Measurements from ENCODE around the gene ADCY2. TPM values are rescaled to one million over a fixed set of nuclear protein-coding genes. Genes with fewer than 3 reads are reported as not detected.

Gene ADCY2
- total RNA-seq, 4 donors from 2014 or later: 0.19 to 2.7 (median 0.59) TPM; not detected in 1

GRCh38 chr5:7629561-7629960 is 233.6 kb downstream of the ADCY2 start:
- no peaks in the 10 kb centered on the region for H3K9me3 ChIP-seq
- H3K36me3 ChIP-seq: no peaks in the 10 kb centered on the region
- TF ChIP-seq POLR2A (IDR thresholded peaks at IDR 0.05): no peak
- TF ChIP-seq CTCF (IDR thresholded peaks at IDR 0.05): no peak
- WGBS, 2 donors: 57 to 68% methylated on average over 5 of the region's 5 CpGs
- no peaks in the 10 kb centered on the region for H3K27me3 ChIP-seq
- no peak overlapping the region for H3K4me3 ChIP-seq
- H3K27ac ChIP-seq: no peak overlapping the region
- DNase-seq: no peak
- no peaks in the 10 kb centered on the region for H3K4me1 ChIP-seq
- intact Hi-C loops (cut with DNase I): no loop called here

- Histone ChIP-seq H3K27me3 (no peaks in the 10 kb centered on the region), H3K4me3 (no peak overlapping the region), H3K27ac (no peak overlapping the region), H3K4me1 (no peaks in the 10 kb centered on the region), H3K36me3 (no peaks in the 10 kb centered on the region), H3K9me3 (no peaks in the 10 kb centered on the region)
- TF ChIP-seq CTCF (IDR thresholded peaks at IDR 0.05): no peak
- no peak for TF ChIP-seq POLR2A (IDR thresholded peaks at IDR 0.05)
- WGBS, 2 donors: 78 to 83% methylated on average over 3 of the region's 3 CpGs
- no peak for DNase-seq
- intact Hi-C loops (cut with DNase I): no loop called here
Measured at GRCh38 chr5:7634837-7635236, 238.9 kb downstream of the ADCY2 start.

GRCh38 chr5:7638456-7638855 is 242.5 kb downstream of the ADCY2 start:
- Histone ChIP-seq H3K4me1 (no peaks in the 10 kb centered on the region), H3K27ac (no peak overlapping the region), H3K4me3 (no peak overlapping the region), H3K9me3 (peaks cover 0 to 4% (median 0%) of the 10 kb centered on the region in 3 donors), H3K27me3 (no peaks in the 10 kb centered on the region), H3K36me3 (no peaks in the 10 kb centered on the region)
- no peak for DNase-seq
- 71 to 73% methylated on average over 4 of the region's 4 CpGs for WGBS, 2 donors
- TF ChIP-seq CTCF (IDR thresholded peaks at IDR 0.05) (no peak), POLR2A (IDR thresholded peaks at IDR 0.05) (no peak)
- intact Hi-C loops (cut with DNase I): no loop called here

- no peaks in the 10 kb centered on the region for H3K4me1 ChIP-seq
- H3K9me3 ChIP-seq: peaks cover 0 to 4% (median 0%) of the 10 kb centered on the region in 3 donors
- no peak for TF ChIP-seq CTCF (IDR thresholded peaks at IDR 0.05)
- TF ChIP-seq POLR2A (IDR thresholded peaks at IDR 0.05): no peak
- H3K27ac ChIP-seq: no peak overlapping the region
- no peak overlapping the region for H3K4me3 ChIP-seq
- H3K36me3 ChIP-seq: no peaks in the 10 kb centered on the region
- no peaks in the 10 kb centered on the region for H3K27me3 ChIP-seq
- intact Hi-C loops (cut with DNase I): no loop called here
- DNase-seq: no peak
Measured at GRCh38 chr5:7642029-7642428, 246.1 kb downstream of the ADCY2 start.

GRCh38 chr5:7644723-7645122 is 248.8 kb downstream of the ADCY2 start:
- 64 to 73% methylated on average over 3 of the region's 3 CpGs for WGBS, 2 donors
- DNase-seq: no peak
- intact Hi-C loops (cut with DNase I): no loop called here
- no peak for TF ChIP-seq CTCF (IDR thresholded peaks at IDR 0.05)
- TF ChIP-seq POLR2A (IDR thresholded peaks at IDR 0.05): no peak
- Histone ChIP-seq H3K4me1 (no peaks in the 10 kb centered on the region), H3K9me3 (peaks cover 0 to 4% (median 0%) of the 10 kb centered on the region in 3 donors), H3K36me3 (no peaks in the 10 kb centered on the region), H3K4me3 (no peak overlapping the region), H3K27ac (no peak overlapping the region), H3K27me3 (no peaks in the 10 kb centered on the region)

All from esophagus squamous epithelium (tissue), 5 donors.